ENCODE results near the gene AGBL1.

DNA sequence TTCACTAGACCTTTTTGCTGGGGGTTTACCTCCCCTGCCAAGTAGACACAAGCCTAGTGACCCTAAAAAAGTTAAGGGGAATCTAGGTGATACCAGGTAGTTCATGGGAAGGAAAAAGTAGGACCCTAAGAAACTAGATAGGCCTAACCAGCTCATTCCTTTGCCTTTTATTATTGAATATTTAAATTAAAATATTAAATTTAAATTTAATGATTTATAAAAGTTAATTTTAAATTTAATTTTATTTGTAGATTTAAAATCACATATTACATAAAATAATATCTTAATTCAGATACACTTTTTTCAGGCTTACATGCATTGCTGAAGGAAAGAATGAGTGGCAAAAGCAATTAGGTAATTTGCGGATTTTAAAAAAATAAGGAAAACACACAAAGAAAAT, 584.9 kb downstream of the AGBL1 start:
- TF ChIP-seq, protein P1, sequence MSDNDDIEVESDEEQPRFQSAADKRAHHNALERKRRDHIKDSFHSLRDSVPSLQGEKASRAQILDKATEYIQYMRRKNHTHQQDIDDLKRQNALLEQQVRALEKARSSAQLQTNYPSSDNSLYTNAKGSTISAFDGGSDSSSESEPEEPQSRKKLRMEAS (IDR thresholded peaks at IDR 0.05; ENCODE audit: insufficient read depth, insufficient read length) = no peak
- TF ChIP-seq POLR2A (IDR thresholded peaks at IDR 0.05; ENCODE audit: low read depth, low read length) (no peak), POLR2AphosphoS5 (IDR thresholded peaks at IDR 0.05; ENCODE audit: insufficient read depth, low read depth, low read length) (no peak), FOS (IDR thresholded peaks at IDR 0.05; ENCODE audit: borderline replicate concordance, insufficient read depth, low read length) (no peak), MYC (IDR thresholded peaks at IDR 0.05; ENCODE audit: low read depth, low read length) (no peak), EZH2 (IDR thresholded peaks at IDR 0.05; ENCODE audit: borderline replicate concordance, low read depth, low read length, severe bottlenecking) (no peak), JUN (IDR thresholded peaks at IDR 0.05; ENCODE audit: borderline replicate concordance, insufficient read depth, insufficient read length, low read depth) (no peak), GATA2 (IDR thresholded peaks at IDR 0.05; ENCODE audit: insufficient read depth, insufficient read length, low read depth, low read length) (no peak)
- TF ChIP-seq, protein P2, sequence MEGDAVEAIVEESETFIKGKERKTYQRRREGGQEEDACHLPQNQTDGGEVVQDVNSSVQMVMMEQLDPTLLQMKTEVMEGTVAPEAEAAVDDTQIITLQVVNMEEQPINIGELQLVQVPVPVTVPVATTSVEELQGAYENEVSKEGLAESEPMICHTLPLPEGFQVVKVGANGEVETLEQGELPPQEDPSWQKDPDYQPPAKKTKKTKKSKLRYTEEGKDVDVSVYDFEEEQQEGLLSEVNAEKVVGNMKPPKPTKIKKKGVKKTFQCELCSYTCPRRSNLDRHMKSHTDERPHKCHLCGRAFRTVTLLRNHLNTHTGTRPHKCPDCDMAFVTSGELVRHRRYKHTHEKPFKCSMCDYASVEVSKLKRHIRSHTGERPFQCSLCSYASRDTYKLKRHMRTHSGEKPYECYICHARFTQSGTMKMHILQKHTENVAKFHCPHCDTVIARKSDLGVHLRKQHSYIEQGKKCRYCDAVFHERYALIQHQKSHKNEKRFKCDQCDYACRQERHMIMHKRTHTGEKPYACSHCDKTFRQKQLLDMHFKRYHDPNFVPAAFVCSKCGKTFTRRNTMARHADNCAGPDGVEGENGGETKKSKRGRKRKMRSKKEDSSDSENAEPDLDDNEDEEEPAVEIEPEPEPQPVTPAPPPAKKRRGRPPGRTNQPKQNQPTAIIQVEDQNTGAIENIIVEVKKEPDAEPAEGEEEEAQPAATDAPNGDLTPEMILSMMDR (IDR thresholded peaks at IDR 0.05; ENCODE audit: extremely low read depth in 1 of 2, insufficient read depth in 1 of 2, low read depth in 1 of 2, low read length in 2 of 2) = no peak

All from endothelial cell of umbilical vein (primary cell).